Heart left ventricle (tissue), 13 donors: Measurements from ENCODE around the gene ATG14.

Experiments used
- CTCF ChIP-seq, 12 donors: fragments of 200-600 bp; sonication (generic) in 4 of 12; IDR thresholded peaks; one replicate each; pipeline versions ENCODE4 v1.5.0 to v1.8.0; 2018 to 2022; ENCODE audit warnings: antibody characterized with exemption in 12 of 12, mild to moderate bottlenecking in 5 of 12
- POLR2A ChIP-seq, 2 donors: fragments of 450-650 bp; IDR thresholded peaks; one replicate each; pipeline ENCODE4 v1.6.1; 2017; ENCODE audit warnings: antibody characterized with exemption in 2 of 2, mild to moderate bottlenecking in 2 of 2, moderate library complexity in 2 of 2
- donor health status: ischemic (EF 13 %, LVEDD 7.1; RV severe dilation, severe dysfunction).
- donor health status: DM: no; HTN: yes; CAD: no.
- donor health status: DM: no; HTN: no; CAD: no.
- donor health status: ischemic (EF 25% LVEDD 6.9; RV normal size, moderate dysfunction).
- donor health status: ischemic (EF 25% LVEDD 5.7; RV mildly dilated, moderate dysfunction).
- donor health status: ischemic (EF 35%, LVEDD 5.7; RV mildly dilated, moderate dysfunction).
- donor health status: nonischemic (EF 11% LVEDD 7.7; RV severe dilation, severe dysfunction).
- donor health status: DM: yes; HTN: yes; CAD: no.
- donor health status: PGD.
- donor health status: ischemic (EF 29% LVEDD 5.4; RV normal size, mild dysfunction).
- donor health status: nonischemic (EF 23%, LVEDD 6.1; RV moderate dilation, normal function).

- TF ChIP-seq CTCF (IDR thresholded peaks at IDR 0.05) (no peak), POLR2A (IDR thresholded peaks at IDR 0.05) (no peak)
Observed at GRCh38 chr14:55356913-55357312, 54.7 kb downstream of the ATG14 start.
